IPS-18a (cell line): ENCODE results near the gene PDE11A.

Source experiments
- H3K27ac ChIP-seq: one replicate; pipeline ENCODE4 v1.5.1; 2013; ENCODE audit warnings: low read length
- H3K27me3 ChIP-seq: one replicate; pipeline ENCODE4 v1.6.1; 2013; ENCODE audit warnings: mild to moderate bottlenecking, low read length; ENCODE audit not compliant: control insufficient read depth, insufficient read depth
- H3K36me3 ChIP-seq: one replicate; pipeline ENCODE4 v1.6.1; 2013; ENCODE audit warnings: low read depth, low read length; ENCODE audit not compliant: control insufficient read depth
- H3K4me1 ChIP-seq: one replicate; pipeline ENCODE4 v1.6.1; 2013; ENCODE audit warnings: low read depth, low read length; ENCODE audit not compliant: control insufficient read depth
- H3K4me3 ChIP-seq: one replicate; pipeline ENCODE4 v1.5.1; 2013; ENCODE audit warnings: low read length
- H3K9ac ChIP-seq: one replicate; pipeline ENCODE4 v1.6.1; 2013; ENCODE audit warnings: mild to moderate bottlenecking, low read length, moderate library complexity
- H3K9me3 ChIP-seq: one replicate; pipeline ENCODE4 v1.6.1; 2013; ENCODE audit warnings: low read depth, low read length; ENCODE audit not compliant: control insufficient read depth

The PDE11A gene

GRCh38 chr2:177908824-177909223 is 163.8 kb downstream of the PDE11A start:
- H3K27ac ChIP-seq, result no peak overlapping the region
- no peaks in the 10 kb centered on the region for H3K4me1 ChIP-seq
- H3K36me3 ChIP-seq, result no peaks in the 10 kb centered on the region
- no peaks in the 10 kb centered on the region for H3K9me3 ChIP-seq
- no peak overlapping the region for H3K9ac ChIP-seq
- H3K4me3 ChIP-seq, result no peak overlapping the region
- no peaks in the 10 kb centered on the region for H3K27me3 ChIP-seq

- no peak overlapping the region for H3K9ac ChIP-seq
- H3K4me1 ChIP-seq, result no peaks in the 10 kb centered on the region
- H3K9me3 ChIP-seq, result no peaks in the 10 kb centered on the region
- H3K27ac ChIP-seq, result no peak overlapping the region
- H3K36me3 ChIP-seq, result no peaks in the 10 kb centered on the region
- H3K4me3 ChIP-seq, result no peak overlapping the region
- H3K27me3 ChIP-seq, result no peaks in the 10 kb centered on the region
Measured at GRCh38 chr2:177908182-177908581, 164.4 kb downstream of the PDE11A start.

GRCh38 chr2:177906041-177906718 is 166.4 kb downstream of the PDE11A start:
- no peaks in the 10 kb centered on the region for H3K27me3 ChIP-seq
- H3K4me3 ChIP-seq, result no peak overlapping the region
- no peak overlapping the region for H3K27ac ChIP-seq
- no peaks in the 10 kb centered on the region for H3K36me3 ChIP-seq
- H3K9ac ChIP-seq, result no peak overlapping the region
- no peaks in the 10 kb centered on the region for H3K9me3 ChIP-seq
- H3K4me1 ChIP-seq, result no peaks in the 10 kb centered on the region

- Histone ChIP-seq H3K27ac (no peak overlapping the region), H3K9me3 (no peaks in the 10 kb centered on the region), H3K4me1 (no peaks in the 10 kb centered on the region), H3K9ac (no peak overlapping the region), H3K36me3 (no peaks in the 10 kb centered on the region), H3K27me3 (no peaks in the 10 kb centered on the region), H3K4me3 (no peak overlapping the region)
Measured at GRCh38 chr2:177905640-177906039, 166.9 kb downstream of the PDE11A start.

- Histone ChIP-seq H3K4me3 (no peak overlapping the region), H3K4me1 (peaks cover under 1% of the 10 kb centered on the region), H3K9ac (no peak overlapping the region), H3K27ac (no peak overlapping the region), H3K27me3 (no peaks in the 10 kb centered on the region), H3K9me3 (no peaks in the 10 kb centered on the region), H3K36me3 (no peaks in the 10 kb centered on the region)
Measured at GRCh38 chr2:177902395-177903163, 170.0 kb downstream of the PDE11A start.

GRCh38 chr2:177900082-177900481 is 172.5 kb downstream of the PDE11A start:
- no peak overlapping the region for H3K9ac ChIP-seq
- H3K9me3 ChIP-seq, result no peaks in the 10 kb centered on the region
- H3K36me3 ChIP-seq, result no peaks in the 10 kb centered on the region
- no peak overlapping the region for H3K27ac ChIP-seq
- no peaks in the 10 kb centered on the region for H3K27me3 ChIP-seq
- no peak overlapping the region for H3K4me3 ChIP-seq
- peaks cover 5% of the 10 kb centered on the region for H3K4me1 ChIP-seq

- Histone ChIP-seq H3K9me3 (no peaks in the 10 kb centered on the region), H3K36me3 (no peaks in the 10 kb centered on the region), H3K27ac (no peak overlapping the region), H3K27me3 (no peaks in the 10 kb centered on the region), H3K4me1 (peaks cover 5% of the 10 kb centered on the region), H3K4me3 (no peak overlapping the region), H3K9ac (no peak overlapping the region)
Measured at GRCh38 chr2:177897278-177897677, 175.3 kb downstream of the PDE11A start.

GRCh38 chr2:177896587-177896986 is 176.0 kb downstream of the PDE11A start:
- H3K4me1 ChIP-seq, result peaks cover 5% of the 10 kb centered on the region
- no peaks in the 10 kb centered on the region for H3K9me3 ChIP-seq
- H3K27ac ChIP-seq, result no peak overlapping the region
- no peaks in the 10 kb centered on the region for H3K36me3 ChIP-seq
- H3K4me3 ChIP-seq, result no peak overlapping the region
- no peaks in the 10 kb centered on the region for H3K27me3 ChIP-seq
- no peak overlapping the region for H3K9ac ChIP-seq

GRCh38 chr2:177894546-177894945 is 178.0 kb downstream of the PDE11A start:
- Histone ChIP-seq H3K4me3 (no peak overlapping the region), H3K36me3 (no peaks in the 10 kb centered on the region), H3K27ac (no peak overlapping the region), H3K4me1 (peaks cover 14% of the 10 kb centered on the region), H3K27me3 (no peaks in the 10 kb centered on the region), H3K9ac (no peak overlapping the region), H3K9me3 (no peaks in the 10 kb centered on the region)

- Histone ChIP-seq H3K36me3 (no peaks in the 10 kb centered on the region), H3K4me3 (no peak overlapping the region), H3K27me3 (no peaks in the 10 kb centered on the region), H3K9me3 (no peaks in the 10 kb centered on the region), H3K4me1 (peaks cover 20% of the 10 kb centered on the region), H3K9ac (no peak overlapping the region), H3K27ac (no peak overlapping the region)
Measured at GRCh38 chr2:177893880-177894279, 178.7 kb downstream of the PDE11A start.

GRCh38 chr2:177891533-177891932 is 181.0 kb downstream of the PDE11A start:
- Histone ChIP-seq H3K36me3 (no peaks in the 10 kb centered on the region), H3K4me3 (no peak overlapping the region), H3K4me1 (peaks cover 19% of the 10 kb centered on the region), H3K27me3 (no peaks in the 10 kb centered on the region), H3K9ac (no peak overlapping the region), H3K27ac (no peak overlapping the region), H3K9me3 (no peaks in the 10 kb centered on the region)
